H9 (cell line): ENCODE data around the gene REG3G. TPM values are rescaled to one million over a fixed set of nuclear protein-coding genes. Genes with fewer than 3 reads are reported as not detected.

ENCODE experiments used
- DNase-seq: peaks from one replicate; pipeline ENCODE4 v3.0.0-alpha.2; 2017
- H2AFZ ChIP-seq: one replicate; pipeline ENCODE4 v1.6.1; 2013; ENCODE audit warnings: mild to moderate bottlenecking, low read length, control low read depth, moderate library complexity
- H2AK5ac ChIP-seq: 2 replicates; pipeline ENCODE4 v1.6.1; 2013; ENCODE audit warnings: low read length, control low read depth, mixed read lengths; ENCODE audit not compliant: insufficient read length
- H2BK120ac ChIP-seq: one replicate; pipeline ENCODE4 v1.6.1; 2013; ENCODE audit warnings: low read depth, mild to moderate bottlenecking, low read length, control low read depth, inconsistent platforms; ENCODE audit not compliant: poor library complexity, severe bottlenecking
- H2BK12ac ChIP-seq: 2 replicates; pipeline ENCODE4 v1.6.1; 2013; ENCODE audit warnings: low read length, control low read depth, mixed read lengths, low read depth; ENCODE audit not compliant: insufficient read length
- H2BK15ac ChIP-seq: 2 replicates; pipeline ENCODE4 v1.6.1; 2013; ENCODE audit warnings: low read depth, low read length, control low read depth
- H2BK20ac ChIP-seq: one replicate; pipeline ENCODE4 v1.6.1; 2013; ENCODE audit warnings: low read depth, mild to moderate bottlenecking, low read length, control low read depth, inconsistent platforms; ENCODE audit not compliant: poor library complexity, severe bottlenecking
- H2BK5ac ChIP-seq: 2 replicates; pipeline ENCODE4 v1.6.1; 2013; ENCODE audit warnings: low read length, control low read depth, mixed read lengths; ENCODE audit not compliant: insufficient read length
- H3K14ac ChIP-seq: 2 replicates; pipeline ENCODE4 v1.6.1; 2013; ENCODE audit warnings: low read length, control low read depth; ENCODE audit not compliant: insufficient read depth
- H3K18ac ChIP-seq: 2 replicates; pipeline ENCODE4 v1.6.1; 2013; ENCODE audit warnings: low read depth, mild to moderate bottlenecking, mixed read lengths, low read length, control low read depth; ENCODE audit not compliant: insufficient read length
- H3K23ac ChIP-seq: 2 replicates; pipeline ENCODE4 v1.6.1; 2013; ENCODE audit warnings: low read length, control low read depth, mixed read lengths, low read depth; ENCODE audit not compliant: insufficient read length
- H3K23me2 ChIP-seq: 2 replicates; pipeline ENCODE4 v1.6.1; 2013; ENCODE audit warnings: low read depth, mild to moderate bottlenecking, mixed read lengths, low read length, control low read depth; ENCODE audit not compliant: insufficient read length, poor library complexity, severe bottlenecking
- H3K27ac ChIP-seq: 2 replicates; pipeline ENCODE4 v1.5.1; 2013; ENCODE audit warnings: low read length, control low read depth, mixed read lengths, low read depth; ENCODE audit not compliant: insufficient read length
- H3K27me3 ChIP-seq: 2 replicates; pipeline ENCODE4 v1.6.1; 2013; ENCODE audit warnings: low read length, control low read depth, inconsistent platforms; ENCODE audit not compliant: insufficient read depth
- H3K4ac ChIP-seq: 2 replicates; pipeline ENCODE4 v1.6.1; 2013; ENCODE audit warnings: low read depth, mild to moderate bottlenecking, control low read depth, inconsistent platforms, low read length, moderate library complexity
- H3K4me1 ChIP-seq: 2 replicates; pipeline ENCODE4 v1.6.1; 2013; ENCODE audit warnings: low read length, control low read depth, inconsistent platforms; ENCODE audit not compliant: insufficient read depth
- H3K4me2 ChIP-seq: 2 replicates; pipeline ENCODE4 v1.6.1; 2013; ENCODE audit warnings: low read length, control low read depth, mixed read lengths; ENCODE audit not compliant: insufficient read length, insufficient read depth
- H3K56ac ChIP-seq: 2 replicates; pipeline ENCODE4 v1.6.1; 2013; ENCODE audit warnings: low read depth, mild to moderate bottlenecking, mixed read lengths, low read length, control low read depth; ENCODE audit not compliant: insufficient read length
- H3K79me1 ChIP-seq: 2 replicates; pipeline ENCODE4 v1.6.1; 2013; ENCODE audit warnings: low read depth, mild to moderate bottlenecking, moderate library complexity, low read length, control low read depth, inconsistent platforms; ENCODE audit not compliant: insufficient read depth, poor library complexity, severe bottlenecking
- H3K79me2 ChIP-seq: 2 replicates; pipeline ENCODE4 v1.6.1; 2013; ENCODE audit warnings: low read length, control low read depth, inconsistent platforms; ENCODE audit not compliant: insufficient read depth
- H3K9ac ChIP-seq: 2 replicates; pipeline ENCODE4 v1.6.1; 2013; ENCODE audit warnings: low read length, control low read depth, mixed read lengths; ENCODE audit not compliant: insufficient read length; ENCODE audit errors: extremely low read depth
- H3K9me3 ChIP-seq: one replicate; pipeline ENCODE4 v1.6.1; 2013; ENCODE audit warnings: low read depth, low read length, inconsistent platforms; ENCODE audit not compliant: control insufficient read depth
- H3T11ph ChIP-seq: one replicate; pipeline ENCODE4 v1.6.1; 2013; ENCODE audit warnings: mild to moderate bottlenecking, low read length, control low read depth, inconsistent platforms
- H4K20me1 ChIP-seq: one replicate; pipeline ENCODE4 v1.6.1; 2013; ENCODE audit not compliant: control insufficient read depth, insufficient read length, insufficient read depth
- H4K5ac ChIP-seq: 2 replicates; pipeline ENCODE4 v1.6.1; 2013; ENCODE audit warnings: low read depth, mild to moderate bottlenecking, mixed read lengths, low read length, control low read depth; ENCODE audit not compliant: insufficient read length
- H4K8ac ChIP-seq: replicated peaks from 2 replicates; pipeline ENCODE4 v1.6.1; 2013; ENCODE audit warnings: low read length, control low read depth, mixed read lengths, low read depth; ENCODE audit not compliant: insufficient read length
- H4K91ac ChIP-seq: 2 replicates; pipeline ENCODE4 v1.6.1; 2013; ENCODE audit warnings: low read depth, mild to moderate bottlenecking, moderate library complexity, mixed read lengths, low read length, control low read depth; ENCODE audit not compliant: insufficient read length
- H3K27ac Mint-ChIP-seq, 3 experiments: 2 replicates in 2 of 3; 3 replicates in 1 of 3; pipeline ENCODE4 v1.8.0; 2020 to 2021; ENCODE audit warnings: mixed read lengths in 3 of 3, mild to moderate bottlenecking in 1 of 3, moderate library complexity in 1 of 3
- H3K27me3 Mint-ChIP-seq: 2 replicates; pipeline ENCODE4 v1.8.0; 2021; ENCODE audit warnings: low read depth, mild to moderate bottlenecking, moderate library complexity, mixed read lengths
- H3K36me3 Mint-ChIP-seq, 3 experiments: 2 replicates in 2 of 3; 3 replicates in 1 of 3; pipeline ENCODE4 v1.8.0; 2020 to 2021; ENCODE audit warnings: low read depth in 3 of 3, mixed read lengths in 3 of 3; ENCODE audit not compliant: insufficient read depth in 1 of 3
- H3K4me1 Mint-ChIP-seq, 2 experiments: 2 replicates each; pipeline ENCODE4 v1.8.0; 2020; ENCODE audit warnings: mixed read lengths in 2 of 2
- H3K4me3 Mint-ChIP-seq, 2 experiments: 2 replicates in 1 of 2; 3 replicates in 1 of 2; pipeline ENCODE4 v1.8.0; 2020 to 2021; ENCODE audit warnings: mild to moderate bottlenecking in 2 of 2, mixed read lengths in 2 of 2, moderate library complexity in 1 of 2
- H3K9me3 Mint-ChIP-seq, 2 experiments: 2 replicates in 1 of 2; 3 replicates in 1 of 2; pipeline ENCODE4 v1.8.0; 2020; ENCODE audit warnings: mild to moderate bottlenecking in 2 of 2, mixed read lengths in 2 of 2, moderate library complexity in 1 of 2
- WGBS: extraction: QIAGEN DNeasy Blood & Tissue Kit; methylation state at CpG from one replicate; pipeline ENCODE4 v1.1.7; 2013; ENCODE audit warnings: missing lambda C conversion rate, low lambda C conversion rate, mixed read lengths; ENCODE audit not compliant: insufficient read length; ENCODE audit errors: extremely low coverage; 5-methylcytosine and 5-hydroxymethylcytosine counted together
- total RNA-seq: library from RNA; stranded (reverse); gene quantifications from 2 replicates; pipeline ENCODE4 v1.2.1, GENCODE V29; 2021
- TF ChIP-seq, protein P1 (sequence below): fragments of 200-600 bp; sonication (generic); conservative IDR thresholded peaks from 3 replicates; pipeline ENCODE4 v1.8.0; 2021; ENCODE audit warnings: antibody characterized with exemption, mild to moderate bottlenecking

The REG3G gene
- total RNA-seq, 1 experiment from 2014 or later = not detected

DNA sequence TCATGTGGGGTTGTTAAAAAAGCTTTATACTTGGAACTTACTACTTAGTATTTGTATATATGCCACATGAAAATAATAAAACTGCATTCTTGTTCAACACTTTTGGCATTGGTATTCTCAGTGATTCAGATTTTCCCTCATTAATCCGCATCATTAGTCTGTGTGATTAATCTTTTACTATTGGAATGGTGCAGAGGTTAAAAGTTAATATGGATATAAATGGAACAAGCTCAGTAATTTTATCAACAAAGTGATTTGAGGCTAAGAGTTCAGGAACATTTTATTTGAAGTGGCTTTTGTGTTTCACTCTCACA, 45.4 kb upstream of the REG3G start:
- H4K20me1 ChIP-seq = no peaks in the 10 kb centered on the region
- Mint-ChIP-seq H3K27me3 (no peaks in the 10 kb centered on the region), H3K36me3 (no peaks in the 10 kb centered on the region), H3K4me1 (peaks cover 15 to 18% of the 10 kb centered on the region in 2 experiments), H3K9me3 (no peaks in the 10 kb centered on the region), H3K4me3 (no peak overlapping the region), H3K27ac (no peak overlapping the region)
- H3K14ac ChIP-seq = no peak overlapping the region
- no peak overlapping the region for H2BK20ac ChIP-seq
- TF ChIP-seq, protein P1, sequence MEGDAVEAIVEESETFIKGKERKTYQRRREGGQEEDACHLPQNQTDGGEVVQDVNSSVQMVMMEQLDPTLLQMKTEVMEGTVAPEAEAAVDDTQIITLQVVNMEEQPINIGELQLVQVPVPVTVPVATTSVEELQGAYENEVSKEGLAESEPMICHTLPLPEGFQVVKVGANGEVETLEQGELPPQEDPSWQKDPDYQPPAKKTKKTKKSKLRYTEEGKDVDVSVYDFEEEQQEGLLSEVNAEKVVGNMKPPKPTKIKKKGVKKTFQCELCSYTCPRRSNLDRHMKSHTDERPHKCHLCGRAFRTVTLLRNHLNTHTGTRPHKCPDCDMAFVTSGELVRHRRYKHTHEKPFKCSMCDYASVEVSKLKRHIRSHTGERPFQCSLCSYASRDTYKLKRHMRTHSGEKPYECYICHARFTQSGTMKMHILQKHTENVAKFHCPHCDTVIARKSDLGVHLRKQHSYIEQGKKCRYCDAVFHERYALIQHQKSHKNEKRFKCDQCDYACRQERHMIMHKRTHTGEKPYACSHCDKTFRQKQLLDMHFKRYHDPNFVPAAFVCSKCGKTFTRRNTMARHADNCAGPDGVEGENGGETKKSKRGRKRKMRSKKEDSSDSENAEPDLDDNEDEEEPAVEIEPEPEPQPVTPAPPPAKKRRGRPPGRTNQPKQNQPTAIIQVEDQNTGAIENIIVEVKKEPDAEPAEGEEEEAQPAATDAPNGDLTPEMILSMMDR = no peak
- DNase-seq = no peak
- no peak overlapping the region for H3K4ac ChIP-seq
- H3K9ac ChIP-seq = no peak overlapping the region
- H3T11ph ChIP-seq = no peak overlapping the region
- no peaks in the 10 kb centered on the region for H3K9me3 ChIP-seq
- H3K4me1 ChIP-seq = peaks cover 4% of the 10 kb centered on the region; the same call in 1 of the 2 replicates
- H3K79me2 ChIP-seq = no peaks in the 10 kb centered on the region
- no peaks in the 10 kb centered on the region for H3K23me2 ChIP-seq
- H2BK15ac ChIP-seq = no peak overlapping the region
- H2BK5ac ChIP-seq = no peak overlapping the region
- no peaks in the 10 kb centered on the region for H3K27me3 ChIP-seq
- no CpG with 5 or more reads among the region's 1 CpG for WGBS
- no peak overlapping the region for H3K4me2 ChIP-seq
- H3K27ac ChIP-seq = no peak overlapping the region
- H4K5ac ChIP-seq = no peak overlapping the region
- H3K56ac ChIP-seq = no peak overlapping the region
- H3K23ac ChIP-seq = no peak overlapping the region
- H3K18ac ChIP-seq = no peak overlapping the region
- H4K91ac ChIP-seq = no peak overlapping the region
- no peak overlapping the region for H2AFZ ChIP-seq
- H3K79me1 ChIP-seq = no peaks in the 10 kb centered on the region
- no peak overlapping the region for H4K8ac ChIP-seq
- no peak overlapping the region for H2BK120ac ChIP-seq
- no peak overlapping the region for H2BK12ac ChIP-seq
- no peak overlapping the region for H2AK5ac ChIP-seq
